WTC11 (cell line): ENCODE measurements around the gene UCK2. TPM values are rescaled to one million over a fixed set of nuclear protein-coding genes. Genes with fewer than 3 reads are reported as not detected.

Source experiments
- ATAC-seq: fragments of 200-7000 bp; cut with Tn5 transposase; 2 replicates; pipeline ENCODE4 v1.10.0; 2021; ENCODE audit warnings: mild to moderate bottlenecking, moderate library complexity
- CTCF ChIA-PET: fragments of 300-600 bp; sonication (Branson Sonifier 250); formaldehyde crosslinking; loops from one replicate; lab custom pipeline; 2021; ENCODE audit warnings: antibody characterized with exemption; lab: Charles Lee
- POLR2A ChIA-PET: fragments of 350-600 bp; sonication (Branson Sonifier 250); formaldehyde crosslinking; loops from one replicate; lab custom pipeline; 2021; ENCODE audit warnings: antibody characterized with exemption; lab: Charles Lee
- DNase-seq: peaks from one replicate; pipeline ENCODE4 v3.0.0; 2021; ENCODE audit warnings: low spot score
- H3K27ac Mint-ChIP-seq: 2 replicates; pipeline ENCODE4 v1.8.0; 2021; ENCODE audit warnings: mixed read lengths
- H3K27me3 Mint-ChIP-seq: 2 replicates; pipeline ENCODE4 v1.8.0; 2021; ENCODE audit warnings: low read depth, mild to moderate bottlenecking, moderate library complexity, mixed read lengths
- H3K36me3 Mint-ChIP-seq: 2 replicates; pipeline ENCODE4 v1.8.0; 2021; ENCODE audit warnings: mixed read lengths
- H3K4me1 Mint-ChIP-seq: 2 replicates; pipeline ENCODE4 v1.8.0; 2022; ENCODE audit warnings: mixed read lengths
- H3K4me3 Mint-ChIP-seq: 2 replicates; pipeline ENCODE4 v1.8.0; 2021; ENCODE audit warnings: mild to moderate bottlenecking, moderate library complexity, mixed read lengths
- H3K9me3 Mint-ChIP-seq: 2 replicates; pipeline ENCODE4 v1.8.0; 2021; ENCODE audit warnings: mixed read lengths
- ATF6 ChIP-seq: sonication (generic); formaldehyde crosslinking; IDR thresholded peaks from 2 replicates; pipeline ENCODE4 v1.8.1; 2023; ENCODE audit warnings: mild to moderate bottlenecking, missing genetic modification reagents
- FOXK1 ChIP-seq: sonication (generic); formaldehyde crosslinking; IDR thresholded peaks from 2 replicates; pipeline ENCODE4 v1.8.0; 2022; ENCODE audit warnings: mild to moderate bottlenecking, moderate library complexity, missing genetic modification reagents
- HMGA2 ChIP-seq: fragments of 250-450 bp; sonication (Bioruptor Pico); IDR thresholded peaks from 2 replicates; pipeline ENCODE4 v1.4.0; 2021; ENCODE audit warnings: mild to moderate bottlenecking, moderate library complexity
- MAX ChIP-seq: sonication (generic); formaldehyde crosslinking; IDR thresholded peaks from 2 replicates; pipeline ENCODE4 v1.8.0; 2022; ENCODE audit warnings: mild to moderate bottlenecking, missing genetic modification reagents
- TCF7 ChIP-seq: sonication (generic); formaldehyde crosslinking; IDR thresholded peaks from 2 replicates; pipeline ENCODE4 v1.8.0; 2022; ENCODE audit warnings: mild to moderate bottlenecking, low read depth, missing genetic modification reagents, moderate library complexity
- TEAD1 ChIP-seq: sonication (generic); formaldehyde crosslinking; IDR thresholded peaks from 2 replicates; pipeline ENCODE4 v1.8.0; 2022; ENCODE audit warnings: mild to moderate bottlenecking, missing genetic modification reagents
- USF2 ChIP-seq: sonication (generic); formaldehyde crosslinking; IDR thresholded peaks from 2 replicates; pipeline ENCODE4 v1.8.1; 2023; ENCODE audit warnings: mild to moderate bottlenecking, missing genetic modification reagents, moderate library complexity
- ZMAT4 ChIP-seq: fragments of 250-450 bp; sonication (Bioruptor Pico); IDR thresholded peaks from 2 replicates; pipeline ENCODE4 v1.9.0; 2021; ENCODE audit warnings: mild to moderate bottlenecking
- ZNF121 ChIP-seq: sonication (generic); formaldehyde crosslinking; IDR thresholded peaks from 2 replicates; pipeline ENCODE4 v1.8.0; 2023; ENCODE audit warnings: missing genetic modification reagents
- ZNF263 ChIP-seq: sonication (generic); formaldehyde crosslinking; IDR thresholded peaks from 2 replicates; pipeline ENCODE4 v1.8.1; 2022; ENCODE audit warnings: low read depth, mild to moderate bottlenecking, moderate library complexity, missing genetic modification reagents
- ZNF532 ChIP-seq: fragments of 250-450 bp; sonication (Bioruptor Pico); IDR thresholded peaks from 2 replicates; pipeline ENCODE4 v1.9.0; 2021; ENCODE audit warnings: mild to moderate bottlenecking, borderline replicate concordance
- total RNA-seq: library from RNA; stranded (reverse); gene quantifications from 3 replicates; pipeline ENCODE4 v1.2.3, GENCODE V29; 2021
- TF ChIP-seq, protein P1 (sequence below): sonication (generic); formaldehyde crosslinking; IDR thresholded peaks from 2 replicates; pipeline ENCODE4 v1.8.1; 2022; ENCODE audit warnings: mild to moderate bottlenecking, missing genetic modification reagents, moderate library complexity, borderline replicate concordance
- TF ChIP-seq, protein P2 (sequence below): sonication (generic); formaldehyde crosslinking; IDR thresholded peaks from 2 replicates; pipeline ENCODE4 v1.8.0; 2022; ENCODE audit warnings: mild to moderate bottlenecking, missing genetic modification reagents
- TF ChIP-seq, protein P3 (sequence below): sonication (generic); formaldehyde crosslinking; IDR thresholded peaks from 2 replicates; pipeline ENCODE4 v1.8.1; 2023; ENCODE audit warnings: mild to moderate bottlenecking, missing genetic modification reagents
- TF ChIP-seq, protein P4 (sequence below): sonication (generic); formaldehyde crosslinking; IDR thresholded peaks from 2 replicates; pipeline ENCODE4 v1.8.1; 2023; ENCODE audit warnings: mild to moderate bottlenecking, missing genetic modification reagents, moderate library complexity
- TF ChIP-seq, protein P5 (sequence below): sonication (generic); formaldehyde crosslinking; IDR thresholded peaks from 2 replicates; pipeline ENCODE4 v1.8.0; 2022; ENCODE audit warnings: missing genetic modification reagents

The UCK2 gene
- total RNA-seq, 1 experiment from 2014 or later = 85.7 TPM

- ATAC-seq = peak; percentile 38
- ChIA-PET POLR2A (no interaction called here), CTCF (interaction anchor here (1.4 kb wide), 1 partner anchor 179 kb away, joined by 3 read pairs; no protein-coding TSS in a partner anchor)
- Mint-ChIP-seq H3K9me3 (no peaks in the 10 kb centered on the region), H3K27ac (peak overlapping the region; percentile 50), H3K36me3 (peaks cover 1% of the 10 kb centered on the region; the same call in 1 of the 2 replicates), H3K4me3 (no peak overlapping the region), H3K27me3 (no peaks in the 10 kb centered on the region), H3K4me1 (peaks cover 58% of the 10 kb centered on the region)
- TF ChIP-seq MAX (no peak), ZNF121 (CRISPR knock-in tag) (no peak), ZNF263 (CRISPR knock-in tag) (no peak), ATF6 (CRISPR knock-in tag) (no peak), USF2 (no peak), HMGA2 (CRISPR knock-in tag) (no peak), ZNF532 (CRISPR knock-in tag) (no peak), ZMAT4 (CRISPR knock-in tag) (no peak), TCF7 (no peak), FOXK1 (no peak), TEAD1 (CRISPR knock-in tag) (no peak)
- TF ChIP-seq, protein P1, sequence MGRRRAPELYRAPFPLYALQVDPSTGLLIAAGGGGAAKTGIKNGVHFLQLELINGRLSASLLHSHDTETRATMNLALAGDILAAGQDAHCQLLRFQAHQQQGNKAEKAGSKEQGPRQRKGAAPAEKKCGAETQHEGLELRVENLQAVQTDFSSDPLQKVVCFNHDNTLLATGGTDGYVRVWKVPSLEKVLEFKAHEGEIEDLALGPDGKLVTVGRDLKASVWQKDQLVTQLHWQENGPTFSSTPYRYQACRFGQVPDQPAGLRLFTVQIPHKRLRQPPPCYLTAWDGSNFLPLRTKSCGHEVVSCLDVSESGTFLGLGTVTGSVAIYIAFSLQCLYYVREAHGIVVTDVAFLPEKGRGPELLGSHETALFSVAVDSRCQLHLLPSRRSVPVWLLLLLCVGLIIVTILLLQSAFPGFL (CRISPR knock-in tag) = no peak
- TF ChIP-seq, protein P2, sequence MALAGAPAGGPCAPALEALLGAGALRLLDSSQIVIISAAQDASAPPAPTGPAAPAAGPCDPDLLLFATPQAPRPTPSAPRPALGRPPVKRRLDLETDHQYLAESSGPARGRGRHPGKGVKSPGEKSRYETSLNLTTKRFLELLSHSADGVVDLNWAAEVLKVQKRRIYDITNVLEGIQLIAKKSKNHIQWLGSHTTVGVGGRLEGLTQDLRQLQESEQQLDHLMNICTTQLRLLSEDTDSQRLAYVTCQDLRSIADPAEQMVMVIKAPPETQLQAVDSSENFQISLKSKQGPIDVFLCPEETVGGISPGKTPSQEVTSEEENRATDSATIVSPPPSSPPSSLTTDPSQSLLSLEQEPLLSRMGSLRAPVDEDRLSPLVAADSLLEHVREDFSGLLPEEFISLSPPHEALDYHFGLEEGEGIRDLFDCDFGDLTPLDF (CRISPR knock-in tag) = no peak
- TF ChIP-seq, protein P3, sequence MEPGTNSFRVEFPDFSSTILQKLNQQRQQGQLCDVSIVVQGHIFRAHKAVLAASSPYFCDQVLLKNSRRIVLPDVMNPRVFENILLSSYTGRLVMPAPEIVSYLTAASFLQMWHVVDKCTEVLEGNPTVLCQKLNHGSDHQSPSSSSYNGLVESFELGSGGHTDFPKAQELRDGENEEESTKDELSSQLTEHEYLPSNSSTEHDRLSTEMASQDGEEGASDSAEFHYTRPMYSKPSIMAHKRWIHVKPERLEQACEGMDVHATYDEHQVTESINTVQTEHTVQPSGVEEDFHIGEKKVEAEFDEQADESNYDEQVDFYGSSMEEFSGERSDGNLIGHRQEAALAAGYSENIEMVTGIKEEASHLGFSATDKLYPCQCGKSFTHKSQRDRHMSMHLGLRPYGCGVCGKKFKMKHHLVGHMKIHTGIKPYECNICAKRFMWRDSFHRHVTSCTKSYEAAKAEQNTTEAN (CRISPR knock-in tag) = no peak
- TF ChIP-seq, protein P4, sequence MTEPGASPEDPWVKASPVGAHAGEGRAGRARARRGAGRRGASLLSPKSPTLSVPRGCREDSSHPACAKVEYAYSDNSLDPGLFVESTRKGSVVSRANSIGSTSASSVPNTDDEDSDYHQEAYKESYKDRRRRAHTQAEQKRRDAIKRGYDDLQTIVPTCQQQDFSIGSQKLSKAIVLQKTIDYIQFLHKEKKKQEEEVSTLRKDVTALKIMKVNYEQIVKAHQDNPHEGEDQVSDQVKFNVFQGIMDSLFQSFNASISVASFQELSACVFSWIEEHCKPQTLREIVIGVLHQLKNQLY (CRISPR knock-in tag) = no peak
- TF ChIP-seq, protein P5, sequence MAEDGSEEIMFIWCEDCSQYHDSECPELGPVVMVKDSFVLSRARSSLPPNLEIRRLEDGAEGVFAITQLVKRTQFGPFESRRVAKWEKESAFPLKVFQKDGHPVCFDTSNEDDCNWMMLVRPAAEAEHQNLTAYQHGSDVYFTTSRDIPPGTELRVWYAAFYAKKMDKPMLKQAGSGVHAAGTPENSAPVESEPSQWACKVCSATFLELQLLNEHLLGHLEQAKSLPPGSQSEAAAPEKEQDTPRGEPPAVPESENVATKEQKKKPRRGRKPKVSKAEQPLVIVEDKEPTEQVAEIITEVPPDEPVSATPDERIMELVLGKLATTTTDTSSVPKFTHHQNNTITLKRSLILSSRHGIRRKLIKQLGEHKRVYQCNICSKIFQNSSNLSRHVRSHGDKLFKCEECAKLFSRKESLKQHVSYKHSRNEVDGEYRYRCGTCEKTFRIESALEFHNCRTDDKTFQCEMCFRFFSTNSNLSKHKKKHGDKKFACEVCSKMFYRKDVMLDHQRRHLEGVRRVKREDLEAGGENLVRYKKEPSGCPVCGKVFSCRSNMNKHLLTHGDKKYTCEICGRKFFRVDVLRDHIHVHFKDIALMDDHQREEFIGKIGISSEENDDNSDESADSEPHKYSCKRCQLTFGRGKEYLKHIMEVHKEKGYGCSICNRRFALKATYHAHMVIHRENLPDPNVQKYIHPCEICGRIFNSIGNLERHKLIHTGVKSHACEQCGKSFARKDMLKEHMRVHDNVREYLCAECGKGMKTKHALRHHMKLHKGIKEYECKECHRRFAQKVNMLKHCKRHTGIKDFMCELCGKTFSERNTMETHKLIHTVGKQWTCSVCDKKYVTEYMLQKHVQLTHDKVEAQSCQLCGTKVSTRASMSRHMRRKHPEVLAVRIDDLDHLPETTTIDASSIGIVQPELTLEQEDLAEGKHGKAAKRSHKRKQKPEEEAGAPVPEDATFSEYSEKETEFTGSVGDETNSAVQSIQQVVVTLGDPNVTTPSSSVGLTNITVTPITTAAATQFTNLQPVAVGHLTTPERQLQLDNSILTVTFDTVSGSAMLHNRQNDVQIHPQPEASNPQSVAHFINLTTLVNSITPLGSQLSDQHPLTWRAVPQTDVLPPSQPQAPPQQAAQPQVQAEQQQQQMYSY (CRISPR knock-in tag) = no peak
- no peak for DNase-seq
These were observed 38.4 kb downstream of the UCK2 start for GRCh38 chr1:165865633-165866340.
